DND-41 (cell line): ENCODE measurements around the gene OSM.

Experiments
- EZH2 ChIP-seq: IDR thresholded peaks from 3 replicates; pipeline ENCODE4 v1.6.1; 2012; ENCODE audit warnings: borderline replicate concordance, low read depth, mild to moderate bottlenecking, moderate library complexity, low read length, inconsistent platforms; ENCODE audit not compliant: severe bottlenecking
- TF ChIP-seq, protein P1 (sequence below): IDR thresholded peaks from 2 replicates; pipeline ENCODE4 v1.5.1; 2012; ENCODE audit warnings: borderline replicate concordance, low read length, moderate library complexity, mild to moderate bottlenecking; ENCODE audit not compliant: poor library complexity, severe bottlenecking; ENCODE audit errors: extremely low read depth

GRCh38 chr22:30283342-30283741, 16.7 kb upstream of the OSM start:
- TF ChIP-seq, protein P1, sequence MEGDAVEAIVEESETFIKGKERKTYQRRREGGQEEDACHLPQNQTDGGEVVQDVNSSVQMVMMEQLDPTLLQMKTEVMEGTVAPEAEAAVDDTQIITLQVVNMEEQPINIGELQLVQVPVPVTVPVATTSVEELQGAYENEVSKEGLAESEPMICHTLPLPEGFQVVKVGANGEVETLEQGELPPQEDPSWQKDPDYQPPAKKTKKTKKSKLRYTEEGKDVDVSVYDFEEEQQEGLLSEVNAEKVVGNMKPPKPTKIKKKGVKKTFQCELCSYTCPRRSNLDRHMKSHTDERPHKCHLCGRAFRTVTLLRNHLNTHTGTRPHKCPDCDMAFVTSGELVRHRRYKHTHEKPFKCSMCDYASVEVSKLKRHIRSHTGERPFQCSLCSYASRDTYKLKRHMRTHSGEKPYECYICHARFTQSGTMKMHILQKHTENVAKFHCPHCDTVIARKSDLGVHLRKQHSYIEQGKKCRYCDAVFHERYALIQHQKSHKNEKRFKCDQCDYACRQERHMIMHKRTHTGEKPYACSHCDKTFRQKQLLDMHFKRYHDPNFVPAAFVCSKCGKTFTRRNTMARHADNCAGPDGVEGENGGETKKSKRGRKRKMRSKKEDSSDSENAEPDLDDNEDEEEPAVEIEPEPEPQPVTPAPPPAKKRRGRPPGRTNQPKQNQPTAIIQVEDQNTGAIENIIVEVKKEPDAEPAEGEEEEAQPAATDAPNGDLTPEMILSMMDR: no peak
- TF ChIP-seq EZH2: no peak
